ENCODE results near the gene APLNR.
"Not testable (repeated sequence)": the region's sequence is repeated elsewhere in the genome, so short reads cannot be mapped to it uniquely, and the experiment has no call there.

APLNR gene

DNA sequence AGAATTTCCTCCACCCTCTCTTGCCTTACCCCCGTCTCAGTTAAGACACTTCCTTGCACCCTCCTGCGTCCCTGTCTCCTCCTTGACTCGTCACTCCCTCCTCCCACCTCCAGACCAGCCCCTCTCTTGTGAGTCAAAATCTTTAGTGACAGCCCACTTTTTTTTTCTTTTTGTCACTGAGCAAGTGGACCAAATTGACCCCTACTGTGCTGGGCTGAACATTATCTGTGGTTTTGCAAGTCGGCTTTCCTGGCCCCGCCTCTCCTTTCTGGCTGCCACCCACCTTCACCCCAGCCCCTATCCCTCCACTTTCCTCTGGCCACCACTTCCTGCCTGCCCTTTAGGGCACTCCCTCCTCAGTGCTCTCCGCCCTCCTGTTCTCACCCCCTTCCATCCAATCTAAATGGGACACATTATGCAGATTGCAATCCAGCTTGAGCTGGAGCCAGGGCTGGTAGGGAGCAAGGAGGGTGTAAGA, at the start of gene APLNR:
TSS of gene APLNR (minus strand) at position 47 of the 478 bp plus-strand sequence. CDS start 246 bp downstream, outside the sequence.
- no peak for DNase-seq

DNA sequence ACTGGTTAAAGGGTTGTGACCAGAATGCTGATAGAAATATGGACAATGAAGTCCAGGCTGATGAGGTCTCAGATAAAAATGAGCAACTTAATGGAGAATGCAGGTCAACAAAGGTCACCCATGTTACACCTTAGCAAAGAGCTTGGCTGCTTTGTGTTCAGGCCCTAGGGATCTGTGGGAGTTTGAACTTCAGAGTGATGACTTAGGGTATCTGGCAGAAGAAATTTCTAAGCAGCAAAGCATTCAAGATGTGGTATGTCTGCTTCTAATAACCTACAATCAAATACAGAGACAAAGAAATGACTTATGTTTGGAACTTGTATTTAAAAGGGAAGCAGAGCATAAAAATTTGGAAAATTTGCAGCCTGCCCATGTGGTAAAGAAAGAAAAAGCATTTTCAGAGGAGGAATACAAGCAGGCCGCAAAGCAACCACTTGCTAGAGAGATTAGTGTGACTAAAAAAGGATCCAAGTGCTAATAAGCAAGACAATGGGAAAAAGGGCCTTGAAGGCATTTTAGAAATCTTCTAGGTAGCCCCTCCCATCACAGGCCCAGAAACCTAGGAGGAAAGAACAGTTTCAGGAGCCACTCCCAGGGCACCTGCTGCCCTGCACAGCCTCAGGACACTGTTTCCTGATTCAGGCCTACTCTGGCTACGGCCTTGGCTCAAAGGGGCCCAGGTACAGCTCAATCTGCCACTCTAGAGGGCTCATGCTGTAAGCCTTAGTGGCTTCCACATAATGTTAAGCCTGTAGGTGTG, 46.4 kb upstream of the APLNR start:
- no peak for DNase-seq

DNA sequence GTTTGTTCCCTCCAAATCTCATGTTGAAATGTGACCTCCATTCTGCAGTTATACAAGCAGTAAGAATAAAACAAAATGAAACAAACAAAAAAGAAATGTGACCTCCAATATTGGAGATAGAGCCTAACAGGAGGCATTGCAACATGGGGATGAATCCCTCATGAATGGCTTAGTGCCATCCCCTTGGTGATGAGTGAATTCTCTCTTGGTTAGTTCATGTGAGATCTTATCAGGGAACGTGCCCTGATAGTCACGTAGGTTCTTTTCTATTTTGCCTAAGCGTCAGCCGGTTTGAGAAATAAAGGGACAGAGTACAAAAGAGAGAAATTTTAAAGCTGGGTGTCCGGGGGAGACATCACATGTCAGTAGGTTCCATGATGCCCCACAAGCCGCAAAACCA, 44.5 kb upstream of the APLNR start:
- DNase-seq = not testable (repeated sequence)

DNA sequence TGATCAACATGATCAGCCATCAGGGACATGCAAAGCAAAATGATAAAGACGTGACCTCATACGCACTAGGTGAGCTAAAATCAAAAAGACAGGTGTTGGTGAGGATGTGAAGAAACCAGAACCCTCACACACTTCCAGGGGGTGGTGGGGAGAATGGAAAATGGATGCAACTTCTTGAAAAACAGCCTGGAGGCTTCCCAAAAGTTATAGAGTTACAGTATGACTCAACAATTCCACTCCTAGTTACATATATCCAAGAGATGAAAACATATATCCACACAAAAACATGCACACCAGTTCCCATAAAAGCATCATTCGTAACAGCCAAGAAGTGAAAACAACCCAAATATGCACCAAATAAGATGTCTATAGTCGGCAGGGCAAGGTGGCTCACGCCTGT, 42.1 kb upstream of the APLNR start:
- DNase-seq = no peak

DNA sequence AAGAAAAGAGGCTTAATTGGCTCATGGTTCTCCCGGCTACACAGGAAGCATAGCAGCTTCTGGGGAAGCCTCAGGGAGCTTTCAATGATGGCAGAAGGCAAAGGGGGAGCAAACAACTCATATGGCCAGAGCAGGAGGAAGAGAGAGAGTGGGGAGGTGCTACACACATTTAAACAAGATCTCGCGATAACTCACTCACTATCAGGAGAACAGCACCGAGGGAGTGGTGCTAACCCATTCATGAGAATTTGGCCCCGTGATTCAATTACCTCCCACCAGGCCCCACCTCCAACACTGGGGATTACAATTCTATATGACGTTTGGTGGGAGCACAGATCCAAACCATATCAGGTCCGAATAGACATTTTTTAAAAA, 41.7 kb upstream of the APLNR start:
- DNase-seq = no peak

DNA sequence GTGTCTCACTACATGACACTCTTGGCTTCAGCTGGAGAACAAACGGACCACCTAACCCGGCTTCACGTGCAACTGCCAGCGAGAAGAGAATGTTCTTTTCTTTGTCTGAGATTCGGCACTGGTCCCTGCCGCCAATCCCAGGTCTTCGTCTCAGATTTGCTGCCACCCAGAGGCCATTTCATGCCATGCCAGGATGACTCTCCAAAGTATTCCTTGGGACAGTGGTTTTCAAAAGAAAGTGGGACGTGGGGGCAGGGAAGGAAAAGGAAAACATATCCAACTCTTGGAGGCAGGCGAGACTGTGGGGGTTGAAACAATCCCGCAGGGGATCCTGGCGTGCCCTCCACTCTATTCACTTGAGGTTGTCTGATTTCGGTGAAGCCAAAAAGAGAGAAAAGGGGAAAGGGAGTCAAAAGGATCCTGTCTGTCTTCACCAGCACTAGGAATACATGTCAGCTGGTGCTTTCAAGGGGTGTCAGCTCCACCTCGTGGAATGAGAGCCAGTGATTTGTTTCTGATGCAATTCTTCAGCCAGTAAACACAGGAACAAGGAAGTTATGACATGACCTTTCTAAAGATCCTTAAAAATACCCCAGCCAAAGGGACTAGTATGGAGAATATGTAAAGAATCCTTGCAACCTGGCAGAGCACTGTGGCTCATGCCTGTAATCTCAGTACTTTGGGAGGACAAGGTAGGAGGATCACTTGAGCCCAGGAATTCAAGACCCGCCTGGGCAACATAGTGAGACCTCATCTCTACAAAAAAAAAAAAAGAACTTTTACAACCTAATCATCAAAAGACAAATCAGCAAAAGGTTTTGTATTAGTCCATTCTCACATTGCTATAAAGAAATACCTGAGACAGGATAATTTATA, 41.0 kb upstream of the APLNR start:
- peak; percentile 58 for DNase-seq

DNA sequence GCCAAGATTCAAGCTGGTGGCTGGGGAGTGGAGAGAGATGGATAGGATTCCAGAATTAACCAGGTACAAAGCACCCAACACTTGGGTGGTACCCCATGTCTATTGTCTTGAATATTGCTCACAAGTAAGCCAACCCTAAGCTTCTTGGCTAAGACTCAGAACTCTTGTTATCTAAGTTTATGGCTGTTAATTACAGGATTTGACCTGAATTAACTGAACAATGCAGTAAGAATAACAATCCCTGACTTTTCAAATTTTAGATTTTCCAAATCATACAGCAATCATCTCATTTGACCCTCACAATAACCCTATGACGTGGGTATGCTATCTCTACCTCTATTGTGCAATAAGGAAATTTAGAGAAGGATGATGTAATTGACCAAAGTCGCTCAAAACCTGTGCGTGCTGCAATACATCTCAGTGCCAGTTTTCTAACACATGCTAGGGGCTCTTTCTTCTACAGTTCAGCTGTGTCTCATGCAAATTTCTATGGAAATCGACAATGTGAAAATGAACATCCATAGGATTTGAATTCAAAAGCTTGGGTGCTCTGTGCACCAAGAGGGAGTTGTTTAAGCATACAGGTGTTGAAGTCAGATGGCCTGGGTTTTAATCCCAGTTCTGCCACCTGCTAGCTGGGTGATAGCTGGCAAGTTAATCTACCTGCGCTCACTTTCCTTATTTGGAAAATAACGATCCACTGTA, 40.1 kb upstream of the APLNR start:
- DNase-seq = no peak

DNA sequence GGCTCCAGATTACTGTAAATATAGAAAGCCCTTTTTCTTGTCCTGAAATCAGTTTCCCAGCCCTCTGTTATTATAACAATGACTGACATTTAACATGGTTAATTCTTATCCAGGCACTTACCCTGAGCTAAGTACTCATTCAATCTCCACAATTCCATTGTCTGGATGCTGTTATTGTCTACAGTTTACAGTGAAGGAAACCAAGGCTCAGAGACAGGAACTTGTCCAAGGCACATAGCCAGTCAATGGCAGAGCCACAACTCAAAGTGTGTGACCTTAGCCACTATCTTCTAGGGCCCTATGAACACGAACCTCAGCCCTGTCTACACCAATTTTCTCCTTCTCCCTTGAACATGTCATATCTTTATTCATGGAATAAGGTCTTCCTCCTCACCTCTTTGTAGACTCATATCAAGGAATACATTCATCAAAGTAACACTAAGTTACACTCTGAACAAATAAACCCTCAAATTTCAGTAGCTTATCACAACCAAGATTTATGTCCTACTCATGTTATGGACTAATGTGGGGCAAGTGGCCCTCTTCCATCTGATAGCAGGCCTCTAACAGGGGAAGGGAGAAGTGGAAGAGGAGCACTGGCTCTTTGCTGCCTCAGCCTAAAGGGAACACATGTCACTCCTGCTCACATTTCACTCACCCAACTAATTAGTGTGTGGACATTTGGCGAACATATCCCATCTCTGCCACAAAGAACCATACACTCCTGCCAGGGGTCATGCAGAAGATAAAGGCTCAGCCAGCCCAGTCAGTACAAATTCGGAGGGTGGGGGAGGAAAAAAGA, 39.3 kb upstream of the APLNR start:
- no peak for DNase-seq

DNA sequence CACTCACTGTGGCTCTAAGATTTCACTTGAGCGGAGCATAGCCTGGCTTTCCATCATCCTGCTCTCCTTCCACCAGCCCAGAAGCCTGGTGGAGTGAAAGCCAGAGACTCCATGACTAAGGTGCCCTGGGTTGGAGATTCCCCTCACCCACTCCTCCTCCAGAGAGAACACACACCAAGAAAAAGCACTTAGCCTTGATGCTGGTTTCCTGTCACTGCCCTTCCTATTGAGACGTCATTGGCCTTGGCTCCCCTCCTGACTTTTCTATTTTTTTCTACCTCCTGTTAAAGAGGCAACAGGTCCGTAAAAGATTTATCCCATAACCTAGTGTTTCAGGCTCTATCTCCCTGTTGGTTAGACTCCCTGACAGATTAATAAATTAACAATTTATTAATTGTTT, 38.5 kb upstream of the APLNR start:
- no peak for DNase-seq

DNA sequence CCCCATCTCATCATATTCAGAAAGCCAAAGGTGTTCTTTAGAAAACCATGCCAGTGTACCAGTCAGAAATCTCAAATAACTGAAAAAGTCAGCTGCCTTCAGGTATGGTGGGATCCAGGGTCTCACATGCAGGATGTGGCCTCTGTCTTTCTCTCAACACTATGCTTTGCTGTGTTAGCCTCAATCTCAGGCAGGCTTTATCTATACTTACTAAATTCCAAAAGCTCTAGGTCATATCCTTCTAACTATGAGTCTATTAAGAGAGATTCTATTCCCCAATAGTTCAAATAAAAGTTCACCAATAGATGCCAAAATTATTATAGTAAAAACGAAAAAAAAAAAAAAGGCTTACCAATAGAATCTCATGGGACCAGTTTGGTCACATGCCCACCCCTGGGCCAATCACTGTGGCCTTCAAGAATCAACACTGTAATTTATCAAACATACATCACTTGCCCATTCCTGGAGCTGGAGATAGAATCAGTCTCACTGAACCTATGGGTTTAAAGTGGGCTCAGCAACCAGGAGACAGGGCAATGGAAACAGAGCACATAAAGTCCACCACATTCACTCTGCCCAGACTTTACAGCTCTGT, 38.0 kb upstream of the APLNR start:
- DNase-seq = no peak

DNA sequence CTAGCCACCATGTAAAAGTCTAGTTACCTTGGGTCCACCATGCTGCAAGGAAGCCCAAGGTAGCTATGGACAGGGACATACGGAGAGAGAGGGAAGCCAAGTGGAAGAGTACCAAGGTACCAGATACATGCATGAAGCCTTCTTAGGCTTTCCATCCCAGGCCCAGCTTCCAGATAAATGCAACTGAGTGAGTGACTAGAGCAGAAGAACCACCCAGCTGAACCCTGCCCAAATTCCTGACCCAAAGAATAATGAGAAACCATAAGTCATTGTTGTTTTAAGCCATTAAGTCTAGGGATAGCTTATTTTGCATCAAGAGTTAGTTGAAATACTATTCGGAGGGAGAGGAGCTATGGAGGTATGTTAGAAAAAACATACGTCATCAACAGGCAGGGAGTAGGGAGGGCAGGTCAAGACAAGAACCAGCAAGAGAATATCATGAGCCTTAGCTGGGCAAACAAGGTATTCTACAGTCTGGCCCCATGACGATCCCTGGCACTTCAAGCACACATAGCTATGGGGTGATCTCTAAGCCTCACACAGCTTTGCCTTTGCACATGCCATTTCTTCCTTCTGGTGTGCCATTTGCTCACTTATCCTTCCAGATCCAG, 36.5 kb upstream of the APLNR start:
- no peak for DNase-seq

DNA sequence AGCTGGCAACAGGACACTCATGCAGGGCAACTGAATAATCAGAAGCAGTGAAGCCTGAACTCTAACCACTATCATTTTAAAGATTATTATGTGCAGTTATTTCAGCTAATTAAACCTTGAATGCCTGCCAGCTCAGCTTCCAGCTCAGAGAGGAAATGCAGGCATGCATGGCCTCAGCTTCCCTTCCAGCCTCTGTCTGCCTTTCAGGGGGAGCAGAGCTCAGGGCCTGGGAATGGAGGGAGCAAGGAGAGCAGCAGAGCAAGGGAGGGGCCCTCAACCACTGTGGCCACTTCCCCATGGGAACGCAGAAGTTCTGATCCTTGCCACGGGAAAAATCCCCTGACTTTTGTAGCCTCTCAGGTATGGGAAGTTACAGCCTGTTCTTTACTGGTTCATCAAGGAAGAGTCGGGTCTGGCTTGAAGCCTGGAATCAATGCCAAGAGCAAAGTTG, 32.5 kb upstream of the APLNR start:
- DNase-seq = no peak

DNA sequence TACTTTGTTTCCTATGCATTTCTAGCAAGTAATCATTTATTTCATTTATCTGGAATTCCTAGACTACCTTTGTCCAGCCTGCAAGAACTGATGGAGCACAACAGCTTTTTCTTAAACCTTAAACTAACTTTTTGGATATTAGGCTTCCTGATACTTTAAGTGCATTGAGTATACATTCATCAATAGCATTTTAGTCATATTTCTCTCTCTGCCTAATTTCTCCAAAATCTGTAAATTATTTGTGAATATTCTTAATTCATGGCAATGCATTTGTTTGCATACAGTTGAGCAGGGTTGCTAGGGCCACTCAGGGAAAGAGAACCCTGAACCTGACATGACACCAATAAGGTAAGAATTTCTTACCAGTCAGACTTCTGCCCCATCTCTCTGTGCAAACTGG, 29.1 kb upstream of the APLNR start:
- no peak for DNase-seq

DNA sequence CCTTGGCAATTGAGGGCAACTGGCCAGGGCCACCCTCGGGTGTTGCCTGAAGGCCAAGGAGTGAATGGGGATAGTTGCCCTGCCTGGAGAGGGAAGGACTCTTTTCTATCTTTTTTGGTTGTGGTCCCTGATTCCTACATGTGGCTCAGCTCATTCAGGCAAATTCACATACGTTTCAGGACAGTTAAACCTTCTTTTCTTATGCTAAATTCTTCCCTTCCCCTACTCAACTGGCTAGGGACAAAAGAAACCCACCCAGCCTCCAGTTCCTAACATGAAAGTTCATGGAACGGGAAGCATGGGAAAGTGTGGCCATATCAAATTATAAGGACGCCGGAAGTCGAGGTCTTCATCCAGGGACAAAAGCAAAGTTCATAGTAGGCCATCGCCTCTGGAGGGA, 26.3 kb upstream of the APLNR start:
- no peak for DNase-seq

DNA sequence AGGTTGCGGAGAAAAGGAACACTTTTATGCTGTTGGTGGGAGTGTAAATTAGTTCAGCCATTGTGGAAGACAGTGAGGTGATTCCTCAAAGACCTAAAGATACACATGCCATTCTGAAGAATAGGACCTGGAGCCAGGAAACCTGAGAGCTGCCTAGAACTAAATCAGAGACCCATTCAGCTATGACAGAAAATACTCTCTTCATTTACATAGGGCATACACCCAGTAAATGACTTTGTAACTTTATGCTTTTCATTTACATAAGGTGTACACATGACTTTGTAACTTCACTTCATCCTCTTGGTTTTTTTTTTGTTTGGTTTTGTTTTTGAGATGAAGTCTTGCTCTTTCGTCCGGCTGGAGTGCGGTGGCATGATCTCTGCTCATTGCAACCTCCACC, 25.1 kb upstream of the APLNR start:
- DNase-seq = no peak

DNA sequence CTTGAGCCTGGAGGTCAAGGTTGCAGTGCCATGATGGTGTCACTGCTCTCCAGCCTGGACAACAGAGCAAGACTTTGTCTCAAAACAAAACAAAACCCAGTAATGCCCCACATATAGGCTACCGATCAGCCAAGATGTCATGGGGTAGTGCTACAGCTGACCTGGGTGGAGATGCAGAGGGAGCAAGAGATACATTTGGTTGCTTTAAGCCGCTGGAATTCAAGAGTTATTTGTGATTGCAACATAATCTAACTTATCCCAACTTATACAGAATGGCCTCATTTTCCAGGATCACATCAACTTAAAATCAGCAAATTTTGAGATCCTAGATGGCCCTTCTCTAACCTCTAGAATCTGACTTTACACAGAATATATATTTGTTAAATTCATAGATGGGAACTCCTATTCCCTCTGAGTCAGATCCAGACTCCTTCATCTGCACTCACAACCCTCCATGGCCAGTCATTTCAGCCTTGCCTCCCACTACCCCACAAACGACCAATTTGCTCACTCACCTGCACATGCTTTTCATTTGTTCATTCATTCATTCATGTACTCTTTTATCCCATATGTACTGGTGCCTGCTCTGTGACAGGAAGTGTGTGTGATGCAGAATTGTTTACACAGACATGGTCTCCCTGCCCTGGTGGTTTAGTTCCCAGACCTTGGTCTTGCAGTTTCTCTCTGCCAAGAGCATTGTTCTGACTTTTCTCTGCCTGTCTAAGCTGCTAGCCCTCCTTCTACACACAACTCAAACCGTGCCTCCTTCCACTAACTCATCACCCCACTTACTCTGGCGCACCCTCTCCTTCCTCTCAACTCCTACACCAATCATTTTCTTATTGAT, 24.1 kb upstream of the APLNR start:
- DNase-seq = no peak

DNA sequence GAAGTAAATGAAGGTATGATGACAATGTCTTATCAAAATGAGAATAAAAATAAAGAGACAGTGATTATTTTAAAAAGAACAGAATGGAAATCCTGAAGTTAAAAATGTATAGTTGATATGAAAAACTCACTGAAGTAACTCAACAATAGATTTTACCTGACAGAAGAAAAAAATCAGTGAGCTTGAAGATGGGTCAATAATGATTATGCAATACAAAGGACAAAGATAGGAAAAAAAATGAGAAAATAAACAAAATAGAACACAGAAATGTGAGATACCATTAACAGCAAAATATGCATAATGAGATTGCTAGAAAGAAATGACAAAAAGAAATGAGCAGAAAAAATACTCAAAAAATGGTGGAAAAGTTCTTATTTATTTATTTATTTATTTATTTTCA, 19.1 kb upstream of the APLNR start:
- DNase-seq = no peak

DNA sequence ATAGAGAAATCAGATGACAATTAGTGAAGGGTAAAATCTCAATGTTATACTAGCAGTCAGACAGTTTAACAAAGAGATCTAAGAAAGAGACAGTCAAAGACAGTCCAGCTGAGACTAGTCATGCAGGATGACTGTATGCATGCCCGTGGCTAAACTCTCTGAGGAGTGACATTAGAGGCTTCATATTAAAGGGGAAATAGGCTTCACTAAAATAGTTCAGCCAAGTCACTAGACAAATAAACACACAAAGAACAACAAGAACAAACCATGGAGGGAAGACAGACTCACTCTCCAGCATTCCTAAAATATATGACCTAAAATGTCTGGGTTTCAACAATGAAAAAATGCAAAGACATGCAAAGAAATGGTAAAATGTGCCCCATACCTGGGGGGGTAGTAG, 18.6 kb upstream of the APLNR start:
- no peak for DNase-seq

DNA sequence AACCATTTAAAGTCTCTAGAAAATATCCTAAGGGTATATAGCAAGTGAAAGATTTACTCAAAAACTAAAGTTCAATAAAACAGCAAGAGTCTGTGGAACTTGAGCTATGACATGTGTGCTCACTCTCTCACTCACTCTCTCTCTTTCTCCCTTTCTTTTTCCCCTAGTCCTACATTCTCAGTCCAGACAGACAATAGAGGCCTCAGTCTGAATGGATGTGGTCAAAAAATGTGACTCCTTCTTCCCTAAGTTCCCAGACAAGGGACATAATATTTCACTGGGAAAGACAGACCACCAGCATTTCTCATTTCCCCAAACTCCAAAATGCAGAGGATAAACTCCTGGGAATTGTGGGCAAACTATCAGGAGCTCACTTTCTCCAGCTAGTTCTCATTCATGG, 17.6 kb upstream of the APLNR start:
- DNase-seq = no peak

DNA sequence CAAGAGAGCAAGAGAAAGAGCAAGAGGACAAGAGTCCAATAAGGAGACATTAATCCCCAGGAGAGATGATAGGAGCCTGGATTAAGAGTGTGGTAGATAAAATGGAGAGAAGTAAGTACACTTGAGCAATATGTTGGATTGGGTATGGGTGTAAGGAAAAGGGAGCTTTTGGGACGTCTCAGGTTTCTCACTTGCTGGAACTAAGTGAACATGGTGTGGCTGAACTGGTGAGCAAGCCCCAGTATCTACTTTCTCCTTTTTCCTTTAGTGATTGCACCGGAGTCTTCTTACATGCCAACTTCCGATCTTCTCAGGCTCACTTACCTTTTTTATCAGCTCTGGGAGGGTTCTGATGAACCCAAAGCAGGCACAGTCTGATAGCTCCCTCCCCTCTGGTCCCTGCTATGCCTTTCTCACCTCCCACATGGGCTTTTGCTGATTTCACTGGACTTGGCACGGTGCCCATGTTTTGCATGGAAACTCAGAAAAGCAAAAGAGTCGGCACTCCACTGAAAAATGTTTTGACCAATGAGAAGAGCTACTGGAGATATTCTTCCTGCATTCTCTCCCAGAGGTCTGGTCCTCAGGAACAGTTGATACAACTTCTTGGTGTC, 14.5 kb upstream of the APLNR start:
- DNase-seq = no peak
